NCI-H446 treated with DMSO at 0.1 percent for 48 hours (cell line): Measurements from ENCODE around the gene SBK1.
"Not testable (repeated sequence)": the region's sequence is repeated elsewhere in the genome, so short reads cannot be mapped to it uniquely, and the experiment has no call there.

ENCODE experiments used
- DNase-seq: peaks from one replicate; lab custom pipeline; 2025; lab: John Stamatoyannopoulos, UW

The SBK1 gene

DNA sequence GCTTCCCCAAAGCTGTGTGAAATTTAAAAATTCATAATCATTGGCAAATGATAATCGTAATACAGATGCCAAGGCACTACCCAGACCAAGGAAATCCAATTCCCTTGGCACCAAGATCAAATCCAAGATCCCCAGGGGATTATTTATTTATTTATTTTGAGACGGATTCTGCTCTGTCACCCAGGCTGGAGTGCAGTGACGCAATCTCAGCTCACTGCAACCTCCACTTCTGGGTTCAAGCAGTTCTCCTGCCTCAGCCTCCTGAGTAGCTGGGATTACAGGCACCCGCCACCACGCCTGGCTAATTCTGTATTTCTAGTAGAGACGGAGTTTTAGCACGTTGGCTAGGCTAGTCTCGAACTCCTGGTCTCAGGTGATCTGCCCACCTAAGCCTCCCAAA, 43.4 kb downstream of the SBK1 start:
- not testable (repeated sequence) for DNase-seq

DNA sequence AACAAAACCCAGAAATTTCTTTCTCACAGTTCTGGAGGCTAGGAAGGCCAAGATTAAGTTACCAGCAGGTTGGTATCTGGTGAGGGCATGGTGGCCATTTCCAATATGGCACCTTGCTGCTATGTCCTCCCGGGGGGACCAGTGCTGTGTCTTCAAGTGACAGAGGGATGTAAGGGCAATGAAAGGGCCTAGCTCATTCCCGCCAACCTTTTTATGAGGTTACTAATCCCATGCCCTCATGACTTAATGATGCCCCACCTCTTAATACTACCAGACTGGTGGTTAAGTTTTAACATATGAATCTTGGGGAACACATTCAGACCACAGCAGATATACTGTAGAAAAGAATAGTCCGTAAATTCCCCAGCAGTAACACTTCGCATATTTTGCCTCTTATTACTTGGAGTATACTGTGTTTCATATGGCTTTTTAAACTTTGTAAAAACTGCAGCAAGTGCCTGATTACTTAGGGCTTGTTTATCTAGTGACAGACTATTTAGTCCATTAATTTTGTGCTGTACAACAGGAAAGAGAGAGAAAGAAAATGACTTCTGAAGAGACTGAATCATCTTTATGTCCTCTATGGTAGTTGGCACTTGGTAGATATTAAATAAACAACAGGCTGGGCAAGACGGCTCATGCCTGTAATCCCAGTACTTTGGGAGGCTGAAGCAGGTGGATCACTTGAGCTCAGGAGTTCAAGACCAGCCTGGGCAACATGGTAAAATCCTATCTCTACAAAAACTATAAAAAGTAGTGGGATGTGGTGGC, 44.8 kb downstream of the SBK1 start:
- DNase-seq = not testable (repeated sequence)

DNA sequence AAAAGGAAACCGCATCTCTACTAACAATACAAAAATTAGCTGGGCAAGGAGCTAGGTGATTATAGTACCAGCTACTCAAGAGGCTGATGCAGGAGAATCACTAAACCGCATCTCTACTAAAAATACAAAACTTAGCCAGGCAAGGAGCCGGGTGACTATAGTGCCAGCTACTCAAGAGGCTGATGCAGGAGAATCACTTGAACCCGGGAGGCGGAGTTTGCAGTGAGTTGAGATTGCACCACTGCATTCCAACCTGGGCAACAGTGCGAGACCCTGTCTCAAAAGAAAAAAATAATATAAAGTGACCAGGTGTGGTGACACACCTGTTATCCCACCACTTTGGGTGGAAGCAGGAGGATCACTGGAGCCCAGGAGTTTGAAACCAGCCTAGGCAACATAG, 45.9 kb downstream of the SBK1 start:
- DNase-seq = not testable (repeated sequence)

DNA sequence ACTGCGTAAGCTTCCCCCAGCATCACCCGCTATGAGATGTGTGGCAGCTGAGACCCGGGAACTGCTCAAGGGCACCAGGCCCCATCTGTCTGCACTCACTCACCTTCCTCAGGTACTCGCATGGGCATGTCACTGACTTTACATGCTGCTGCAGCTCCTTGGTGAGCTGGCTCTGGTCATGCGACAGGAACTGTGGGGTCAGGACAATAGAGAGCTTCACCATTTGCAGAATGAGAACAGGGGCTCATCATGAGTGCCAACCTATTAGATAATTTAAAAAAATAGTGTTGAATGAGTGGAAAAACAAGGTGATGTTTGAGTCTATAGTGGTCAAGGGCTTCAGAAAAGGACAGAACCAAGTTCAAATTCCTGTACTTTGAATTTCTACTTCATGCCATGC, 70.3 kb downstream of the SBK1 start:
- DNase-seq = not testable (repeated sequence)

DNA sequence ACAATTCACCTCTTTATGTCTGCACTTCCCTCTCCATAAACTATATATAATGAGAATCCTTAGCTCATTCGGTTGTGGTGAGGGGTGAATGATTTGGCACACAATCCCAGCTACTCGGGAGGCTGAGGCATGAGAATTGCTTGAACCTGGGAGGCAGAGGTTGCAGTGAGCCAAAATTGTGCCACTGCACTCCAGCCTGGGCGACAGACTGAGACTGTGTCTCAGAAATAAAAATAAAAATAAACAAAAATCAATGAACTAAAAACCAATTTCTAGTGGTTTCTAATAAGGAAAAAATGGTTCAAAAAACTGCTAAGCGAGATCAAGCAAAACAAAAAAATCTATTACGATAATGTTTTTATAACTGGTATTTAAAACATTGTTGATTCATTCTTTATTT, 71.1 kb downstream of the SBK1 start, which contains the start of gene NPIPB6:
TSS of gene NPIPB6 (minus strand) at position 101 of the 400 bp plus-strand sequence. CDS start 686 bp downstream, outside the sequence.
- not testable (repeated sequence) for DNase-seq

DNA sequence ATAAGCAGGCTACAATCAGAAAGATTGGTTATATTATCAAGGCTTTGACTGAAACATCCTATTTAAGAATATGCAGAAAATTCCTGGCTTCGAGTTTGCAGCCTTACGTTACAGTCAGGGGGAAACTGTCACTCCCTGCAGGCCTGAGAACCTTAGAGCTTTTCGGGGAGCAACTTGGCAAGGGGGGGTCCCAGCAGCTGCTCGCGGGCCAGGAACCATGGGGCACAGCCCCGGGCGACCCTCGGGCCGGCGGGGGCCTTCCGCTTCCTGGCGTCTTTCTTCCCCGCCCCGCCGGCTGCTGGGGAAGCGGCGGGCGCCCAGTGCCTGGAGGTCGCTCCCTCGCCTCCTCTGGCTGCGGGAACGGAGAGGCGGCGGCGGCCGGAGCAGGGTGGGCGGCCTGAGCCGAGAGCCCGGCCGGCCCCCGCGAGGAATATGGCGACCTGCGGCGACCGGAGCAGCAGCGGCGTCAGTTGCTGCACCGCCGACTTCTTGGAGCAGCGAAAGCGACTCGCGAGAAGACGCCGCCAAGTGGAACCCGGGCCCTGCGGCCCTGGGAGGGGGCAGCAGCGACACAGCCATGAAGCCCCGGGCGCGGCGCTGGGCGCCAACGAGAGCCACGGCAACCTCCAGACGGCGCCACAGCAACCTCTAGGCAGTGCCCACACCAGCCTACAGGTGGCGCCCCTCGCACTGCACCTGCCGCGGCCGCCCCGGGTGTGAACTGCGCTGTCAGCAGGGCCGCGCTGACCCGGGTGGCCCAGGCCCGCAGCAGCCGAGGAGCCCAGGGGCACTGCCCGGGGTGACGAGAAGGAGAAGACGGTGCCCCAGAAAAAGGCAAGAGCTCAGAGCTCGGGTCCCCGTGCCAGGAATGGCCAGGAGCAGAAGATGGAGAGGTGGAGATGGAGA, 72.2 kb downstream of the SBK1 start:
- DNase-seq = not testable (repeated sequence)

DNA sequence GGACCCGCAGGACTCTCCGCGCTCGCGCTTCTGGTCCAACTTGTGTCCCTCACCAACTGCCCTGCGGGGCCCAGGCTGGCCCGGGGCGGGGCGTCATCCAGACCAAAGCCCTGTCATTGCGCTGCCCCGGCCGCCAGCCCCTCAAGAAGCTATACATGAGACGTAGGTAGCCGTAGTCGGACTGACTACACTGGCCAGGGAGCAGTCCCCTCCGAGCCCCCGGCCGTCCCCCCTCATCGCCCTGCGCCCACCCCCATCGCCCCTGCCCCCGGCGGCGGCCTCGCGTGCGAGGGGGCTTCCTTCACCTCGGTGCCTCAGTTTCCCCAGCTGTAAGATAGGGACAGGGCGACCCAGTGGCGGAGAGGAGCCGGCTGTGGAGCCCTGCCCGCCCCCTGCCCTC, 75.6 kb downstream of the SBK1 start:
- not testable (repeated sequence) for DNase-seq
